Esophagus muscularis mucosa (tissue), 4 donors: Measurements from ENCODE around the gene RFPL1. TPM values are rescaled to one million over a fixed set of nuclear protein-coding genes. Genes with fewer than 3 reads are reported as not detected.

ENCODE experiments used
- DNase-seq: peaks from one replicate; pipeline ENCODE4 v3.0.0-alpha.2; 2017; ENCODE audit errors: extremely low spot score
- H3K27ac ChIP-seq, 4 donors: fragments of 200-600 bp; sonication (generic); replicated peaks in 1 of 4; 1 replicate in 3 of 4; 2 replicates in 1 of 4; pipeline ENCODE4 v1.5.1; 2016 to 2019; ENCODE audit warnings: mild to moderate bottlenecking in 1 of 4
- H3K27me3 ChIP-seq, 4 donors: fragments of 200-600 bp; sonication (generic); one replicate each; pipeline versions ENCODE4 v1.5.1 to v1.6.0; 2016 to 2019
- H3K36me3 ChIP-seq, 4 donors: fragments of 200-600 bp; sonication (generic); one replicate each; pipeline ENCODE4 v1.5.1; 2016 to 2019
- H3K4me1 ChIP-seq, 4 donors: fragments of 200-600 bp; sonication (generic); one replicate each; pipeline ENCODE4 v1.5.1; 2016 to 2019
- H3K4me3 ChIP-seq, 4 donors: fragments of 200-600 bp; sonication (generic); 1 replicate in 2 of 4; 2 replicates in 2 of 4; pipeline ENCODE4 v1.5.1; 2016 to 2019; ENCODE audit warnings: mild to moderate bottlenecking in 4 of 4, moderate library complexity in 1 of 4
- H3K9me3 ChIP-seq, 4 donors: fragments of 200-600 bp; sonication (generic); 1 replicate in 3 of 4; 2 replicates in 1 of 4; pipeline ENCODE4 v1.5.1; 2016 to 2019
- EP300 ChIP-seq: sonication (generic); formaldehyde crosslinking; IDR thresholded peaks from one replicate; pipeline ENCODE4 v1.6.1; 2017; ENCODE audit warnings: antibody characterized with exemption
- POLR2A ChIP-seq: fragments of 450-650 bp; IDR thresholded peaks from one replicate; pipeline ENCODE4 v1.6.1; 2017; ENCODE audit warnings: antibody characterized with exemption, moderate library complexity, mild to moderate bottlenecking, low read depth
- POLR2AphosphoS5 ChIP-seq, 2 donors: sonication (generic); formaldehyde crosslinking; IDR thresholded peaks; one replicate each; pipeline ENCODE4 v1.6.1; 2017; ENCODE audit warnings: antibody characterized with exemption in 2 of 2
- WGBS: methylation state at CpG from one replicate; pipeline ENCODE4 v1.1.5; 2018; 5-methylcytosine and 5-hydroxymethylcytosine counted together
- intact Hi-C: fragments of 100-400 bp; cut with DNase I; formaldehyde crosslinking; loops from one replicate; pipeline ENCODE4 v1.15.1; 2023
- total RNA-seq, 4 donors: library from RNA; depleted of rRNA; stranded (reverse); fragments of >200 nt; gene quantifications; one replicate each; pipeline versions ENCODE4 v1.1.0 to v1.2.1, GENCODE V29; 2016
- TF ChIP-seq, protein P1 (sequence below), 3 experiments: fragments of 200-600 bp in 2 of 3; fragments of 450-650 bp in 1 of 3; sonication (generic) in 2 of 3; IDR thresholded peaks; one replicate each; pipeline ENCODE4 v1.5.1; 2017 to 2019; ENCODE audit warnings: antibody characterized with exemption in 3 of 3, mild to moderate bottlenecking in 2 of 3, moderate library complexity in 1 of 3

RFPL1 gene
- total RNA-seq, 4 donors from 2014 or later: not detected

- peaks cover 10 to 30% (median 19%) of the 10 kb centered on the region in 4 donors for H3K4me1 ChIP-seq
- H3K4me3 ChIP-seq: no peak overlapping the region
- H3K27me3 ChIP-seq: peaks cover under 1 to 59% (median 22%) of the 10 kb centered on the region in 4 donors
- H3K27ac ChIP-seq: no peak overlapping the region
- TF ChIP-seq POLR2AphosphoS5 (IDR thresholded peaks at IDR 0.05) (no peak), EP300 (no peak), POLR2A (no peak)
- TF ChIP-seq, protein P1, sequence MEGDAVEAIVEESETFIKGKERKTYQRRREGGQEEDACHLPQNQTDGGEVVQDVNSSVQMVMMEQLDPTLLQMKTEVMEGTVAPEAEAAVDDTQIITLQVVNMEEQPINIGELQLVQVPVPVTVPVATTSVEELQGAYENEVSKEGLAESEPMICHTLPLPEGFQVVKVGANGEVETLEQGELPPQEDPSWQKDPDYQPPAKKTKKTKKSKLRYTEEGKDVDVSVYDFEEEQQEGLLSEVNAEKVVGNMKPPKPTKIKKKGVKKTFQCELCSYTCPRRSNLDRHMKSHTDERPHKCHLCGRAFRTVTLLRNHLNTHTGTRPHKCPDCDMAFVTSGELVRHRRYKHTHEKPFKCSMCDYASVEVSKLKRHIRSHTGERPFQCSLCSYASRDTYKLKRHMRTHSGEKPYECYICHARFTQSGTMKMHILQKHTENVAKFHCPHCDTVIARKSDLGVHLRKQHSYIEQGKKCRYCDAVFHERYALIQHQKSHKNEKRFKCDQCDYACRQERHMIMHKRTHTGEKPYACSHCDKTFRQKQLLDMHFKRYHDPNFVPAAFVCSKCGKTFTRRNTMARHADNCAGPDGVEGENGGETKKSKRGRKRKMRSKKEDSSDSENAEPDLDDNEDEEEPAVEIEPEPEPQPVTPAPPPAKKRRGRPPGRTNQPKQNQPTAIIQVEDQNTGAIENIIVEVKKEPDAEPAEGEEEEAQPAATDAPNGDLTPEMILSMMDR (IDR thresholded peaks at IDR 0.05): no peak
- intact Hi-C loops: no loop called here
- WGBS: 87% methylated on average over 8 of the region's 8 CpGs
- no peak for DNase-seq
- H3K36me3 ChIP-seq: no peaks in the 10 kb centered on the region
- H3K9me3 ChIP-seq: peaks cover 0 to 2% (median 0%) of the 10 kb centered on the region in 4 donors
Measured at GRCh38 chr22:29475550-29475949, 37.2 kb downstream of the RFPL1 start.

GRCh38 chr22:29476116-29476515, 37.7 kb downstream of the RFPL1 start:
- WGBS: 53% methylated on average over 6 of the region's 6 CpGs
- DNase-seq: no peak
- no peaks in the 10 kb centered on the region for H3K36me3 ChIP-seq
- no peak overlapping the region for H3K27ac ChIP-seq
- H3K4me1 ChIP-seq: peaks cover 11 to 33% (median 22%) of the 10 kb centered on the region in 4 donors
- H3K27me3 ChIP-seq: peaks cover 6 to 60% (median 28%) of the 10 kb centered on the region in 4 donors
- no peak overlapping the region for H3K4me3 ChIP-seq
- peaks cover 0 to 4% (median 0%) of the 10 kb centered on the region in 4 donors for H3K9me3 ChIP-seq
- intact Hi-C loops: no loop called here
- TF ChIP-seq POLR2AphosphoS5 (IDR thresholded peaks at IDR 0.05): no peak
- no peak for TF ChIP-seq POLR2A
- no peak for TF ChIP-seq EP300
- TF ChIP-seq, protein P1 (IDR thresholded peaks at IDR 0.05): no peak

GRCh38 chr22:29477723-29478318, 39.4 kb downstream of the RFPL1 start:
- intact Hi-C loops: no loop called here
- Histone ChIP-seq H3K4me1 (peaks cover 13 to 40% (median 28%) of the 10 kb centered on the region in 4 donors), H3K27me3 (peaks cover 7 to 68% (median 36%) of the 10 kb centered on the region in 4 donors), H3K9me3 (peaks cover 0 to 4% (median 0%) of the 10 kb centered on the region in 4 donors), H3K4me3 (no peak overlapping the region), H3K27ac (no peak overlapping the region), H3K36me3 (no peaks in the 10 kb centered on the region)
- TF ChIP-seq, protein P1 (IDR thresholded peaks at IDR 0.05): no peak
- TF ChIP-seq EP300 (no peak), POLR2A (no peak), POLR2AphosphoS5 (IDR thresholded peaks at IDR 0.05) (no peak)
- DNase-seq: no peak
- WGBS: 27% methylated on average over 4 of the region's 4 CpGs

DNA sequence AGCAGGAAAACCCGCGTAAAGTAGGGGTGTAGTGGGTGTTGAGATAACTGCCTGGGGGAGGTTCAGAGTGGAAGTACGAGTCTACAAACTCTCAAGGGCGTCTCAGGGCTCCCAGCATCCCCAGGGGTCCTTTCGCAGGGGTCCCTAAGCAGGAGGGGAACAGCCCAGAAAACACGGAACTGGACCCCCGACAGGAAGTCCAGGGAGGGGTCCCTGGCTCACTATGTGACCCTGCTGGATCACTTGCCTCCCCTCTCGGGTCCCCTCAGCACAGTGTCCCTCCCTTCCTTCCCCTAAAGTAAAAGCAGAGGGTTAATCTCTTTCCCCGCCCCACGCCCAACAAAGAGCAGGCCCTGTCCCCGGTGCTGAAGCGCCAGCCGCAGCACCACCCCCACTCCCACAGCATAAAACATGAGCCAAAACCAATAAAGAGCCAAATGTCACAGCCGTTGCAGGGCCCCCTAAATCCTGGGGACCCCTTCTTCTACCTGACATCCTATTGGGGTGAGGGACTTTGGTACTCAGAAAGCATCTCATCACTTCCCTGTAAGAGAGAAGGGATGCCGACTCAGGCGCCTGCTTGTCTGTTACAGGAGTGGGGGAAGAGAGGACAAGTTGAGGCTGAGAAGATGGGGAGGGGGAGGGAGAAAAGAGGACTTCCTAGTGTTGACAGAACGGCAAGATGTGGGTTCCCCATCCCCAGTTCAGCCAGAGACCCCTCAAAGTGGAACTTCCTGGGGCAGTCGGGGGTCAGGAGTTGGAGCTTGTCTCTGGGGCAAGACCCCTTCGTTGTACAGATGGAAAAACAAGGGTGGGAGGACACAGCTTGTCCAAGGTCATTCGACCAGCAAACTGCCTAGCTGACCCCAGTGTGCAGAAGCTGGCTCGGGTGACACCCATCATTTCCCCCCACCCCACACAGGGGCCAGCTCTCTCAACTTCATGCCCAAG, 40.2 kb downstream of the RFPL1 start:
- no peak for TF ChIP-seq POLR2A
- no peak for TF ChIP-seq POLR2AphosphoS5 (IDR thresholded peaks at IDR 0.05)
- TF ChIP-seq EP300: no peak
- TF ChIP-seq, protein P1 (IDR thresholded peaks at IDR 0.05): no peak
- intact Hi-C loops: no loop called here
- Histone ChIP-seq H3K4me1 (peaks cover 13 to 40% (median 28%) of the 10 kb centered on the region in 4 donors), H3K27me3 (peaks cover 7 to 74% (median 36%) of the 10 kb centered on the region in 4 donors), H3K36me3 (no peaks in the 10 kb centered on the region), H3K9me3 (peaks cover 0 to 4% (median 0%) of the 10 kb centered on the region in 4 donors), H3K4me3 (no peak overlapping the region), H3K27ac (no peak overlapping the region)
- DNase-seq: no peak
- 10% methylated on average over 21 of the region's 21 CpGs for WGBS
